GM23248 (cell line): ENCODE data around the gene MED12L. TPM values are rescaled to one million over a fixed set of nuclear protein-coding genes. Genes with fewer than 3 reads are reported as not detected.

Source experiments
- DNase-seq: peaks from one replicate; pipeline ENCODE4 v3.0.0-alpha.2; 2015
- H2AFZ ChIP-seq: fragments of 200-600 bp; sonication (generic); 2 replicates; pipeline ENCODE4 v1.6.1; 2016; ENCODE audit warnings: antibody characterized with exemption
- H3F3A ChIP-seq: fragments of 200-600 bp; sonication (generic); 2 replicates; pipeline ENCODE4 v1.6.1; 2016; ENCODE audit warnings: mild to moderate bottlenecking, antibody characterized with exemption, mixed run types; ENCODE audit not compliant: insufficient read depth
- H3K27ac ChIP-seq: fragments of 200-600 bp; sonication (generic); 2 replicates; pipeline ENCODE4 v1.5.1; 2016; ENCODE audit warnings: mild to moderate bottlenecking
- H3K27me3 ChIP-seq: fragments of 200-600 bp; sonication (generic); replicated peaks from 2 replicates; pipeline ENCODE4 v1.6.1; 2016; ENCODE audit warnings: mild to moderate bottlenecking; ENCODE audit not compliant: insufficient read depth
- H3K36me3 ChIP-seq: fragments of 200-600 bp; sonication (generic); 2 replicates; pipeline ENCODE4 v1.6.1; 2016; ENCODE audit warnings: low read depth, mild to moderate bottlenecking
- H3K4me1 ChIP-seq: fragments of 200-600 bp; sonication (generic); 2 replicates; pipeline ENCODE4 v1.6.1; 2016; ENCODE audit warnings: mild to moderate bottlenecking; ENCODE audit not compliant: insufficient read depth
- H3K4me2 ChIP-seq: fragments of 200-600 bp; sonication (generic); one replicate; pipeline ENCODE4 v1.6.1; 2016; ENCODE audit warnings: mild to moderate bottlenecking; ENCODE audit not compliant: unreplicated experiment
- H3K4me3 ChIP-seq: fragments of 200-600 bp; sonication (generic); 2 replicates; pipeline ENCODE4 v1.5.1; 2016; ENCODE audit warnings: mild to moderate bottlenecking
- H3K79me2 ChIP-seq: fragments of 200-600 bp; sonication (generic); 2 replicates; pipeline ENCODE4 v1.6.1; 2016; ENCODE audit warnings: mild to moderate bottlenecking; ENCODE audit not compliant: insufficient read depth
- H3K9ac ChIP-seq: fragments of 200-600 bp; sonication (generic); 2 replicates; pipeline ENCODE4 v1.6.1; 2016; ENCODE audit warnings: mild to moderate bottlenecking
- H3K9me2 ChIP-seq: fragments of 200-600 bp; sonication (generic); 2 replicates; pipeline ENCODE4 v1.6.1; 2016; ENCODE audit warnings: mixed run types, mild to moderate bottlenecking, moderate library complexity; ENCODE audit not compliant: insufficient read depth
- H3K9me3 ChIP-seq: fragments of 200-600 bp; sonication (generic); one replicate; pipeline ENCODE4 v1.6.1; 2017; ENCODE audit warnings: low read depth
- H4K20me1 ChIP-seq: fragments of 200-600 bp; sonication (generic); 2 replicates; pipeline ENCODE4 v1.6.0; 2016; ENCODE audit not compliant: insufficient read depth
- EZH2 ChIP-seq: fragments of 200-600 bp; sonication (generic); IDR thresholded peaks from 2 replicates; pipeline ENCODE4 v1.6.1; 2018; ENCODE audit warnings: antibody characterized with exemption, mild to moderate bottlenecking; ENCODE audit not compliant: insufficient read depth, poor library complexity, severe bottlenecking
- EZH2phosphoT487 ChIP-seq: fragments of 200-600 bp; sonication (generic); IDR thresholded peaks from 2 replicates; pipeline ENCODE4 v1.6.1; 2018; ENCODE audit warnings: antibody characterized with exemption, moderate library complexity, mild to moderate bottlenecking, low read depth; ENCODE audit not compliant: insufficient read depth
- WGBS, 2 experiments: methylation state at CpG; one replicate each; pipeline ENCODE4 v1.1.6; 2015 to 2017; ENCODE audit warnings: low lambda C conversion rate in 2 of 2, low coverage in 1 of 2; ENCODE audit errors: missing lambda C conversion rate in 2 of 2; 5-methylcytosine and 5-hydroxymethylcytosine counted together
- in situ Hi-C: fragments of 300-500 bp; cut with MboI; formaldehyde crosslinking; loops from 2 replicates; pipeline ENCODE4 v1.15.0; 2020
- polyA plus RNA-seq: library from polyadenylated mRNA; unstranded; fragments of >200 nt; fragmentation: Nextera tagmentation; extraction: Ambion mirVana; gene quantifications from 2 replicates; pipeline ENCODE4 v1.2.1, GENCODE V29; 2016
- total RNA-seq: library from RNA; depleted of rRNA; stranded (reverse); fragments of >200 nt; shearing (Covaris generic); gene quantifications from 2 replicates; pipeline ENCODE4 v1.2.3, GENCODE V29; 2014

MED12L gene
- total and polyA plus RNA-seq, 2 experiments from 2014 or later, result 0.13 to 0.32 TPM

DNA sequence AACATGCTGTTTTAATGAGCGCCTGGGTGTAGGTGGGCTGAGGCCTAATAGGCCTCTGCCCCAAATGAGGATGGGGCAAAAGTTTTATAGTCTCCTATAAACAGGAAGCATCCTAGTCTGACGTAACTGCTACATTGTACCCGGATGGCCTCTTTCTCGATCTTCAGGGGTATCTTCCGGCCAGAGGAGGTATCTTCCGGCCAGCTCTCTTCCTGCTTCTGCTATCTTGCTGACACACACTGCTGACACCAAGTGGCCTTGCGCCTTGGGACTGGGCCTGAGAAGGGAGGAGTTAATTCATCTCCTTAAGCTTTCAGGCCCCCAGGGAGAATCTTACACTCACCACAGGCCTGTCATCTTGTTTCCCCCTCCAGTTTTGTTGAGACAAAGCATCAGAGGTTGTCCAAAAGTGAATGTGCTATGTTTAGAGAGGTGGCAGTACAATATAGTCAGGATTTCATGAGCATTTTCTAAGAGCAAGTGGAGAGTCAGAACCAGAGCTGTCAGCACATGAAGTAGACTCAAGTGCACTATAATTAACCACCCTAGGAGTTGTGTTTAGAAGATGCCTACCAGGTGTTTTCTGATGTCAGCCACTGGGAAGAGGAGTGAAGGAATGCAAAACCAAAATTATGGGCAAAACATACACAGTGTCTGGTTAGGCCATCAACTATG is 391.0 kb downstream of the MED12L start:
- Histone ChIP-seq H3K36me3 (no peaks in the 10 kb centered on the region), H3K4me1 (no peaks in the 10 kb centered on the region), H3K79me2 (no peaks in the 10 kb centered on the region), H3K9me3 (no peaks in the 10 kb centered on the region), H3K27me3 (no peaks in the 10 kb centered on the region), H3K9ac (no peak overlapping the region), H3K27ac (no peak overlapping the region), H4K20me1 (no peaks in the 10 kb centered on the region), H3K4me3 (no peak overlapping the region), H3F3A (no peaks in the 10 kb centered on the region), H3K4me2 (no peak overlapping the region), H3K9me2 (no peaks in the 10 kb centered on the region), H2AFZ (no peak overlapping the region)
- in situ Hi-C loops, result no loop called here
- WGBS, 2 experiments, result 95% methylated on average over 7 of the region's 7 CpGs
- TF ChIP-seq EZH2phosphoT487 (no peak), EZH2 (no peak)
- DNase-seq, result no peak

DNA sequence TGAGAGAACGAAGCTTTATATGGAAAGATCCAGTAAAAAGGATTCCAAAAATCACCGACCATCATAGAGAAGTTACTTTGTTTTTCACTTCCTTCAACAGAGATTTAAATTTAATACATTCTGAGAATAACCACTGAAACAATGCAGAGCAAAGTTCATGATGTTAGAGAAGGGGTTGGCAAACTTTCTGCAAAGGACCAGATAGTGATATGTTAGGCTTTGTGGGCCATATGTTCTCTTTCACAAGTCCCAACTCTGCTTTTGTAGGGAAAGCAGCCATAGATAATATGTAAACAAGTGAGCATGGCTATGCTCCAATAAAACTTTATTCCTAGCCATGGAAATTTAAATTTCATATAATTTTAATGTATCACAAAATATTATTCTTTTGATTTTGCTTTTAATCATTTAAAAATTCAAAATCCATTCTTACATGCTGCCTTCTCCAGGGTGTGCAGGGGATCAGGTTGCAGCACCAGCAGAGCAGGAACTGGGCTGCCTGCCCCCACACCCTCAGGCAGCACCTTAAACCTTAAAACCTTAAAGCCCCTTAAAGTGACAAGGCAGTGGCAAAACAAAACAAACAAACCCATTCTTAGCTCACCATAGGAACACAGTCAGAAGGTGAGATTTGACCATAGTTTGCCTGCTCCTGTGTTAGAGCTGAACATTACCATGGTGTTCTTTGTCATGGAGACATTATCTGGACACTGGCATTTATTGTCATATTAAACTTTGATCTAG is 392.3 kb downstream of the MED12L start:
- Histone ChIP-seq H3K79me2 (no peaks in the 10 kb centered on the region), H3K4me3 (no peak overlapping the region)
- WGBS, 2 experiments, result 65 to 68% methylated on average over 2 of the region's 2 CpGs

DNA sequence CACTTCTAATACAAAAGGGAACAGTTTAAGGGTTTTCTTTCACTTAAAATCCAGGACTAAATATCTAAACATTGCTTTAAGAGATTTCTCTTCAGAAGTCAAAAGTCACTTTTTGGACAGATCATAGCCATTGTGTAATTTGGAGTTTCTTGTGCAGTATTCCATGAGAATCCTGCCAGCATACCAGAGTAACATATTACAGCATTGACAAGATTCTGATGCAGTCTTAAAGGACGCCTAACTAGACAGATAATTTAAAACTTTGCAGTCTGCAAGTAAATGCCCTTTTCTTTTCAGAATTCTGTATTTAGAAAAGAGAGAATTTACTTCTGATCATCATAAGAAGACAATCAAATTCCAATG is 392.9 kb downstream of the MED12L start:
- no peak overlapping the region for H2AFZ ChIP-seq
- H3K36me3 ChIP-seq, result no peaks in the 10 kb centered on the region
- H3K4me3 ChIP-seq, result no peak overlapping the region
- no peaks in the 10 kb centered on the region for H3F3A ChIP-seq
- H3K9ac ChIP-seq, result no peak overlapping the region
- no peaks in the 10 kb centered on the region for H3K27me3 ChIP-seq
- no peak for TF ChIP-seq EZH2
- no peak for TF ChIP-seq EZH2phosphoT487
- H3K9me3 ChIP-seq, result no peaks in the 10 kb centered on the region
- H3K9me2 ChIP-seq, result no peaks in the 10 kb centered on the region
- H3K4me1 ChIP-seq, result no peaks in the 10 kb centered on the region
- no peak for DNase-seq
- 14 to 21% methylated on average over 1 of the region's 1 CpG for WGBS, 2 experiments
- H4K20me1 ChIP-seq, result no peaks in the 10 kb centered on the region
- in situ Hi-C loops, result no loop called here
- H3K79me2 ChIP-seq, result no peaks in the 10 kb centered on the region
- H3K4me2 ChIP-seq, result no peak overlapping the region
- no peak overlapping the region for H3K27ac ChIP-seq

More for the DNA sequence above, 392.3 kb downstream of the MED12L start:
- Histone ChIP-seq H3K9me2 (no peaks in the 10 kb centered on the region), H3K9me3 (no peaks in the 10 kb centered on the region), H3K4me2 (no peak overlapping the region), H3K4me1 (no peaks in the 10 kb centered on the region), H3K27me3 (no peaks in the 10 kb centered on the region), H3K36me3 (no peaks in the 10 kb centered on the region), H2AFZ (no peak overlapping the region), H4K20me1 (no peaks in the 10 kb centered on the region), H3K27ac (no peak overlapping the region), H3F3A (no peaks in the 10 kb centered on the region), H3K9ac (no peak overlapping the region)
- no peak for DNase-seq
- in situ Hi-C loops, result no loop called here
- TF ChIP-seq EZH2phosphoT487 (no peak), EZH2 (no peak)

- H3K27me3 ChIP-seq, result no peaks in the 10 kb centered on the region
- no peak overlapping the region for H3K9ac ChIP-seq
- H3K9me2 ChIP-seq, result no peaks in the 10 kb centered on the region
- no peaks in the 10 kb centered on the region for H3K36me3 ChIP-seq
- H3K4me3 ChIP-seq, result no peak overlapping the region
- H3K79me2 ChIP-seq, result no peaks in the 10 kb centered on the region
- H2AFZ ChIP-seq, result no peak overlapping the region
- TF ChIP-seq EZH2phosphoT487 (no peak), EZH2 (no peak)
- no peaks in the 10 kb centered on the region for H3F3A ChIP-seq
- WGBS, 2 experiments, result 0% methylated on average over 1 of the region's 1 CpG
- H3K9me3 ChIP-seq, result no peaks in the 10 kb centered on the region
- no peak overlapping the region for H3K27ac ChIP-seq
- no peaks in the 10 kb centered on the region for H3K4me1 ChIP-seq
- DNase-seq, result no peak
- H4K20me1 ChIP-seq, result no peaks in the 10 kb centered on the region
- in situ Hi-C loops, result no loop called here
- no peak overlapping the region for H3K4me2 ChIP-seq
Observed at GRCh38 chr3:151479452-151479851, 394.0 kb downstream of the MED12L start.
